ENCODE data around the gene GSX1.
"Not testable (repeated sequence)": the region's sequence is repeated elsewhere in the genome, so short reads cannot be mapped to it uniquely, and the experiment has no call there.

DNA sequence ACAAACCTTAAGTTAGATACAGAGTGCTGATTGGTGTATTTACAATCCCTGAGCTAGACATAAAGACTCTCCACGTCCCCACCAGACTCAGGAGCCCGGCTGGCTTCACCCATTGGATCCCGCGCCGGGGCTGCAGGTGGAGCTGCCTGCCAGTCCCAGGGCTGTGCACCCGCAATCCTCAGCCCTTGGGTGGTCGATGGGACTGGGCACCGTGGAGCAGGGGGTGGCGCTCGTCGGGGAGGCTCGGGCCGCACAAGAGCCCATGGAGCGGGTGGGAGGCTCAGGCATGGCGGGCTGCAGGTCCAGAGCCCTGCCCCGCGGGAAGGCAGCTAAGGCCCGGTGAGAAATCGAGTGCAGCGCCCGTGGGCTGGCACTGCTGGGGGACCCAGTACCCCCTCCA, 44.1 kb upstream of the GSX1 start:
- TF ChIP-seq, protein P1, sequence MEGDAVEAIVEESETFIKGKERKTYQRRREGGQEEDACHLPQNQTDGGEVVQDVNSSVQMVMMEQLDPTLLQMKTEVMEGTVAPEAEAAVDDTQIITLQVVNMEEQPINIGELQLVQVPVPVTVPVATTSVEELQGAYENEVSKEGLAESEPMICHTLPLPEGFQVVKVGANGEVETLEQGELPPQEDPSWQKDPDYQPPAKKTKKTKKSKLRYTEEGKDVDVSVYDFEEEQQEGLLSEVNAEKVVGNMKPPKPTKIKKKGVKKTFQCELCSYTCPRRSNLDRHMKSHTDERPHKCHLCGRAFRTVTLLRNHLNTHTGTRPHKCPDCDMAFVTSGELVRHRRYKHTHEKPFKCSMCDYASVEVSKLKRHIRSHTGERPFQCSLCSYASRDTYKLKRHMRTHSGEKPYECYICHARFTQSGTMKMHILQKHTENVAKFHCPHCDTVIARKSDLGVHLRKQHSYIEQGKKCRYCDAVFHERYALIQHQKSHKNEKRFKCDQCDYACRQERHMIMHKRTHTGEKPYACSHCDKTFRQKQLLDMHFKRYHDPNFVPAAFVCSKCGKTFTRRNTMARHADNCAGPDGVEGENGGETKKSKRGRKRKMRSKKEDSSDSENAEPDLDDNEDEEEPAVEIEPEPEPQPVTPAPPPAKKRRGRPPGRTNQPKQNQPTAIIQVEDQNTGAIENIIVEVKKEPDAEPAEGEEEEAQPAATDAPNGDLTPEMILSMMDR (IDR thresholded peaks at IDR 0.05 in 2 of 3, conservative IDR thresholded peaks at IDR 0.05 in 1 of 3; ENCODE audit: borderline replicate concordance in 1 of 3, insufficient read depth in 1 of 3, low read depth in 2 of 3, low read length in 2 of 3), result not testable (repeated sequence)
- not testable (repeated sequence) for TF ChIP-seq RAD21 (IDR thresholded peaks at IDR 0.05; ENCODE audit: low read depth); POLR2A (IDR thresholded peaks at IDR 0.05; ENCODE audit: borderline replicate concordance, extremely low read depth, insufficient read depth, insufficient read length); SP1 (IDR thresholded peaks at IDR 0.05; ENCODE audit: low read depth); EZH2 (IDR thresholded peaks at IDR 0.05); SRF (IDR thresholded peaks at IDR 0.05; ENCODE audit: low read depth); POLR2AphosphoS5 (IDR thresholded peaks at IDR 0.05; ENCODE audit: low read depth, low read length); CBX3 (IDR thresholded peaks at IDR 0.05; ENCODE audit: low read depth); YY1 (IDR thresholded peaks at IDR 0.05; ENCODE audit: extremely low read depth, insufficient replicate concordance, low read depth, low read length); TCF7L2 (IDR thresholded peaks at IDR 0.05; ENCODE audit: borderline replicate concordance, extremely low read depth, insufficient read depth, insufficient read length)
- TF ChIP-seq, protein P2, sequence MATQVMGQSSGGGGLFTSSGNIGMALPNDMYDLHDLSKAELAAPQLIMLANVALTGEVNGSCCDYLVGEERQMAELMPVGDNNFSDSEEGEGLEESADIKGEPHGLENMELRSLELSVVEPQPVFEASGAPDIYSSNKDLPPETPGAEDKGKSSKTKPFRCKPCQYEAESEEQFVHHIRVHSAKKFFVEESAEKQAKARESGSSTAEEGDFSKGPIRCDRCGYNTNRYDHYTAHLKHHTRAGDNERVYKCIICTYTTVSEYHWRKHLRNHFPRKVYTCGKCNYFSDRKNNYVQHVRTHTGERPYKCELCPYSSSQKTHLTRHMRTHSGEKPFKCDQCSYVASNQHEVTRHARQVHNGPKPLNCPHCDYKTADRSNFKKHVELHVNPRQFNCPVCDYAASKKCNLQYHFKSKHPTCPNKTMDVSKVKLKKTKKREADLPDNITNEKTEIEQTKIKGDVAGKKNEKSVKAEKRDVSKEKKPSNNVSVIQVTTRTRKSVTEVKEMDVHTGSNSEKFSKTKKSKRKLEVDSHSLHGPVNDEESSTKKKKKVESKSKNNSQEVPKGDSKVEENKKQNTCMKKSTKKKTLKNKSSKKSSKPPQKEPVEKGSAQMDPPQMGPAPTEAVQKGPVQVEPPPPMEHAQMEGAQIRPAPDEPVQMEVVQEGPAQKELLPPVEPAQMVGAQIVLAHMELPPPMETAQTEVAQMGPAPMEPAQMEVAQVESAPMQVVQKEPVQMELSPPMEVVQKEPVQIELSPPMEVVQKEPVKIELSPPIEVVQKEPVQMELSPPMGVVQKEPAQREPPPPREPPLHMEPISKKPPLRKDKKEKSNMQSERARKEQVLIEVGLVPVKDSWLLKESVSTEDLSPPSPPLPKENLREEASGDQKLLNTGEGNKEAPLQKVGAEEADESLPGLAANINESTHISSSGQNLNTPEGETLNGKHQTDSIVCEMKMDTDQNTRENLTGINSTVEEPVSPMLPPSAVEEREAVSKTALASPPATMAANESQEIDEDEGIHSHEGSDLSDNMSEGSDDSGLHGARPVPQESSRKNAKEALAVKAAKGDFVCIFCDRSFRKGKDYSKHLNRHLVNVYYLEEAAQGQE (IDR thresholded peaks at IDR 0.05; ENCODE audit: low read depth), result not testable (repeated sequence)
